ENCODE results near the gene EHD1.

- TF ChIP-seq CTCF (IDR thresholded peaks at IDR 0.05) (no peak), POLR2A (IDR thresholded peaks at IDR 0.05) (no peak)
Observed at GRCh38 chr11:64872790-64873488, 5.5 kb downstream of the EHD1 start.

Data from thyroid gland (tissue), 4 donors.